ENCODE measurements around the gene ARHGAP15.

ARHGAP15 gene

GRCh38 chr2:143229952-143230351 lies 100.7 kb downstream of the ARHGAP15 start:
- no peak for ATAC-seq

- no peak for ATAC-seq
Measured at GRCh38 chr2:143230506-143231253, 101.5 kb downstream of the ARHGAP15 start.

- no peak for ATAC-seq
Measured at GRCh38 chr2:143231254-143231645, 102.0 kb downstream of the ARHGAP15 start.

- no peak for ATAC-seq
Measured at GRCh38 chr2:143237146-143237777, 108.0 kb downstream of the ARHGAP15 start.

- ATAC-seq: no peak
Measured at GRCh38 chr2:143241403-143242088, 112.3 kb downstream of the ARHGAP15 start.

GRCh38 chr2:143246246-143246645 lies 117.0 kb downstream of the ARHGAP15 start:
- peak in 1 of 2 donors; percentile 32 for ATAC-seq

- ATAC-seq: peak in 1 of 2 donors; percentile 44
Measured at GRCh38 chr2:143246815-143247744, 117.9 kb downstream of the ARHGAP15 start.

GRCh38 chr2:143248631-143249030 lies 119.4 kb downstream of the ARHGAP15 start:
- no peak for ATAC-seq

- no peak for ATAC-seq
Measured at GRCh38 chr2:143251681-143252080, 122.5 kb downstream of the ARHGAP15 start.

GRCh38 chr2:143252138-143252907 lies 123.1 kb downstream of the ARHGAP15 start:
- ATAC-seq: peak; percentile 19 to 24

- ATAC-seq: no peak
Measured at GRCh38 chr2:143254110-143254509, 124.9 kb downstream of the ARHGAP15 start.

GRCh38 chr2:143255086-143255485 lies 125.9 kb downstream of the ARHGAP15 start:
- no peak for ATAC-seq

- peak; percentile 65 to 72 for ATAC-seq
Measured at GRCh38 chr2:143255899-143256298, 126.7 kb downstream of the ARHGAP15 start.

- no peak for ATAC-seq
Measured at GRCh38 chr2:143258126-143258892, 129.1 kb downstream of the ARHGAP15 start.

- peak; percentile 15 to 34 for ATAC-seq
Measured at GRCh38 chr2:143259368-143259958, 130.2 kb downstream of the ARHGAP15 start.

- peak; percentile 67 to 69 for ATAC-seq
Measured at GRCh38 chr2:143261986-143262385, 132.8 kb downstream of the ARHGAP15 start.

- ATAC-seq: peak; percentile 52 to 55
Measured at GRCh38 chr2:143262389-143262788, 133.2 kb downstream of the ARHGAP15 start.

GRCh38 chr2:143263066-143263625 lies 133.9 kb downstream of the ARHGAP15 start:
- no peak for ATAC-seq

- no peak for ATAC-seq
Measured at GRCh38 chr2:143264851-143265250, 135.6 kb downstream of the ARHGAP15 start.

- ATAC-seq: no peak
Measured at GRCh38 chr2:143279672-143280071, 150.5 kb downstream of the ARHGAP15 start.
